HG03135 (cell line): ENCODE measurements around the gene ANKDD1A.
A peak's percentile ranks its signal among the peaks of the same experiment; 100 is the strongest.

ENCODE experiments used
- ATAC-seq: cut with Tn5 transposase; IDR thresholded peaks from one replicate; pipeline ENCODE4 v1.9.1; 2021; ENCODE audit warnings: mild to moderate bottlenecking, moderate library complexity; ENCODE audit not compliant: unreplicated experiment

The ANKDD1A gene

DNA sequence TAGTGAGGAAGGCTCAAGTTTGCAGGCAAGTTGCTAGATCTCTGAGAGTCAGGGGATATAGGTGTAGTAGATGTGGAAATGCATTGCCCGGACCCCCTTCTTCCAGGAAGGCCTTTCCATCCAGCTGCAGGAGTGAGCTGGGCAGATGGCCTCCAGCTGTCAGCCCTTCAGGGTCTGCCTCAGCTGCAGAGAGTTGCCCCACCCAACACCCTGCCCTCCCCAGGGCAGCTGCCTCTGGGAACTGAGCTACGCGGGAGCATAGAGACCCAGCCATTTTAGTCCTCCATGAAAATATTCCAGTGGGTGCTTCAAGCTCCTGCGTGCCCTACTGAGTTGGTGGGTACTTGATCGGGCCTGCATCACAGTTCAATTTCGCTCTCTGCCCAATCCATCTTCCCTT lies 48.5 kb downstream of the ANKDD1A start:
- no peak for ATAC-seq

DNA sequence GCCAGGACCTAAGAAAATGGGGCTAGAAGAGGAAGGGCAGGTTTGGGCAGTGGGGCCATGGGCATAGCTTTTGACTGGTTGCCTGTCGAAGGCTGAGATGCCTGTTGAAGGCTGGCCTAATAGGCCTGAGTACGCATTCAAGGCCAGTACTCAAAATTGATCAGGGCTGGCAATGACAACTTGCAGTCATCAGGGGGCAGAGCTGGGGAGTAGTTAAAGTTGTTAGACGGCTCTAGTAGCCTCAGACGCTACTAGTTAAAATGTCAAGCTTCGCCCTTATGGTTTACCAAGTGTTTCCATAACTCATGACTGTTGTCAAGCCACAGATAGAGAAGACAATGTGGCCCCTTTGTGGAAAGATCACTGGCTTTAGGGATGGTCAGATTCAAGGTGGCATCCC lies 49.3 kb downstream of the ANKDD1A start:
- no peak for ATAC-seq

- ATAC-seq: no peak
Measured at GRCh38 chr15:64969401-64969800, 57.7 kb downstream of the ANKDD1A start.

DNA sequence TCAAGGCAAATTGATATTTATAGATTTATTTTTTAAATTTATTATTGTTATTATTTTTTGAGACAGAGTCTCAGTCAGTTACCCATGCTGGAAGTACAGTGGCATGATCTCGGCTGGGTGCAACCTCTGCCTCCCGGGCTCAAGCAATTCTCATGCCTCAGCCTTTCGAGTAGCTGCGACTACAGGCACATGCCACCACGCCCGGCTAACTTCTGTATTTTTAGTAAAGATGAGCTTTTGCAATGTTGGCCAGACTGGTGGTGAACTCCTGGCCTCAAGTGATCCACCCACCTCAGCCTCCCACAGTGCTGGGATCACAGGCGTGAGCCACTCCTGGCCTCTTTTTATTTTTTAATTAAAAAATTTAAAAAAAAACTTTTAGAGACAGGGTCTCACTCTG lies 59.0 kb downstream of the ANKDD1A start:
- no peak for ATAC-seq

- ATAC-seq: no peak
Measured at GRCh38 chr15:64975390-64975789, 63.7 kb downstream of the ANKDD1A start.

GRCh38 chr15:64979252-64979710 lies 67.6 kb downstream of the ANKDD1A start:
- no peak for ATAC-seq

DNA sequence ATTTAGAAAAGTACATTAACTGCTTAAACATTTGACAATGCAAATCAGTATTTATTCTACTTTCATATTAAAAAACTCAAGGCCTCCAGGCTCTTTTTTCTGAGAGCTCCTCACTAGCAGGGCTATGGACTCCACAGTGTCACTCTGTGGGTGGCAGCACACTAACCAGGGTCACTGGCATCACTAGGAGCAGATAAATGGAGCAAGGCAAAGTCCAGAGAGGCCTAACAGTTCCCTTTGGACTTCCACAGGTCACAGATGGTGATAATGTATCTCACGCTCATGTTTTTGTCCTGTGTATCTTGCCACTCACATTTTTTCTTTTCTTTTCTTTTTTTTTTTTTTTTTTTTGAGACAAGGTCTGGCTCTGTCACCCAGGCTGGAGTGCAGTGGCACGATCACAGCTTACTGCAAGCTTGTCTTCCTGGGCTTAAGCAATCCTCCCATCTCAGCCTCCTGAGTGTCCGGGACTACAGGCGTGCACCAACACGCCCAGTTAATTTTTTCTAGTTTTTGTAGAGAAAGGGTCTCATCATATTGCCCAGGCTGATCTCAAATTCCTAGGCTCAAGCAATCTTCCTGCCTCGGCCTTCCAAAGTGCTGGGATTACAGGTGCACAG lies 70.2 kb downstream of the ANKDD1A start:
- no peak for ATAC-seq

DNA sequence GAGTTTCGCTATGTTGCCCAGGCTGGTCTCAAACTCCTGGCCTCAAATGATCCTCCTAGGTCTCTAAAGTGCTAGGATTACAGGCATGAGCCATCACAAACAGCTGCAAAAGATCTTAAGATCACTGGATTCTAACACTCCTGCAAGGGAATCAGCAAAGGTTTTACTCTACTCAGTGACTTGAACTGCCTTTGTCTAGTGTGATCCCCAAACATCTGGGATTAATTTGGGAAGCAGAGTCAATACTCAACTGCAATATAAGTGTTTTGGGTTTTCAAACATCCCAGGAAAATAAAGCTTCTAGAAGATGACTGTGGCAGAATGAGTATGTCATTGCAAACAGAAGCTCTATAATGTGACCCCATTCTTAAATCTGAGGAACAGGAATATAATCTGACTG lies 70.8 kb downstream of the ANKDD1A start:
- no peak for ATAC-seq

DNA sequence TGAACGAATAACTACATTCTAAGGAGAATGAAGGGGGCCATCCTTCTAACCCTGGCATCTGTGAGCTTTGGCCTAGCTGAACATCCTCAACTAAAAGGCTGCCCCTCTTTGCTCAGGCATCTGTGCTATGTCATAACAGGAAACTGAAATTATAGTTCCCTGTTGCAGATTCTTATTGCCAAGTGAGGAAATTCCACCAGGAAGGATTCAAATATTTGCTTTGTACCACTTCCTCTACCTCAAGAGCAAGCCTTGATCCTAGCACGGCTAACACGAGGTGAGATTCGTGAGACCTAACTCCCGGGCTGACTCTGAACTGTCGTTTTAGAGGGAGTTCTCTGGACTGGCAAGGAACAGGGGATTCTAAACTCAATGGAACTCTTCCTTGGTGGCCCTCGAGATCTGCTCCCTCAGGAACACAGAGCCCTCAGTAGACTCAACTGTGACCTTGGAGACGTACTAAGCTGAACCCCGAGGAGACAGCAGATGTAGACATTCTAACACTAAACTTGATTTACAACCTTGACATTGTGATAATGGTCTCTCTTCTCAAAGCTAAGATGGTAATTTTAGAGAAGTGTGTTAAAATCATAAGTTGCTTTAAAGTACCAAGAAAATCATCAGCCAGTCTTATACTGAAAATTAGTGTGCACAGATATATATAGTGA lies 73.8 kb downstream of the ANKDD1A start:
- ATAC-seq: no peak

DNA sequence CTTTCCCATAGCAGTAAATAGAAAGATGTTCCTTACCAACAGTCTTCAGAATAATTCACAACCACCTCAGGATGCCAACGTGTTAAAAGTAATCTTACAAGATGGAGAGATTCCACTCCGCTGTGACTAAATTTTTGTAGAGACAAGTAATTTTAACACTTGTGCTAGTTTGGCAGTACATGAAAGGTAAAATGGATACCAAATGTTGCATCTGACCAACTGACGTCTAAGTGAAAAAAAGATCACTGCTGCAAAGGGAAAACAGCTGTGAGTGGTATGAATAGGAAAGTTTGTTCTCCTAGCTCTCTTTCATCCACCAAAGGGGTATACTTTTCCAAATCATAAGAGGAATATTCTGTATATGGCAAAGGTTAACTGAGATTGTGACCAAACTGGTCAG lies 75.4 kb downstream of the ANKDD1A start:
- ATAC-seq: no peak

DNA sequence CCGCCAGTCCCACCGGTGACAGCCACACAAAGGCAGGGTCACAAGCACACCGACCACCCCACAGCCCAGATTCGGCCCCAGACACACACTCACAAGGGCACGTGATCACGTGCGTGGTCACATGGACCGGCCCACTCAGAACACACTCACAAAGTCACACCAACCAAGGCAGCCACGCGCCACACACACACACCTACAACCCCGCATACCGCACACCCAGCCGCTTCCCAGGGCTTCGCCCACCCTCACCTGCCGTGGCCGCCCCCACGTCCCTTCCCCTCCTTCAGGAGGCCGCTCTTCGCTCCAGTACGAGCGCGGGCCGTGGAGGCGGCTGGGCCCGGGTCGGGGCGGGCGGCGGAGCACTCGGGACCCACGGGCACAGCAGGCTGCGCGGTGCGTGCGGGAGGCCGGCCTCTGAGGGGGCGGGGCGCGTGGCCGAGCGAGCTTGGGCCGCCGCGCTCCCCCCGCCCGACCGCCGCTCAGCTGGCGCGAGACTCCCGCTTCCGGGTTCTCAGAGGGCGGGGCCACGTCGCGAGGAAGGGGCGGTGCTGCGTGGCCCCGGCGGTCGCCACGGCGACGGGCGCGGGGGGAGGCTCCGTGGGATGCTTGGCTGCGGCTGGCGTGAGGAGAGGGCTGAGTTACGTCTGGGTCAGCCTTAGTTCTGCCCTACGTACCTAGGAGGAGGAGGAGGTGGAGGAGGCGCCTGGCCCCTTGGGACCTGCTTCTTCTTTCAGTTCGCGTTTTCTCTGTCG lies 77.9 kb downstream of the ANKDD1A start, which contains the start of gene SPG21:
SPG21 (minus strand) TSS at position 499 of the 752 bp plus-strand sequence. CDS start 6,345 bp downstream, outside the sequence.
- ATAC-seq: peak; percentile 93

- ATAC-seq: no peak
Measured at GRCh38 chr15:64990168-64990470, 78.4 kb downstream of the ANKDD1A start.

DNA sequence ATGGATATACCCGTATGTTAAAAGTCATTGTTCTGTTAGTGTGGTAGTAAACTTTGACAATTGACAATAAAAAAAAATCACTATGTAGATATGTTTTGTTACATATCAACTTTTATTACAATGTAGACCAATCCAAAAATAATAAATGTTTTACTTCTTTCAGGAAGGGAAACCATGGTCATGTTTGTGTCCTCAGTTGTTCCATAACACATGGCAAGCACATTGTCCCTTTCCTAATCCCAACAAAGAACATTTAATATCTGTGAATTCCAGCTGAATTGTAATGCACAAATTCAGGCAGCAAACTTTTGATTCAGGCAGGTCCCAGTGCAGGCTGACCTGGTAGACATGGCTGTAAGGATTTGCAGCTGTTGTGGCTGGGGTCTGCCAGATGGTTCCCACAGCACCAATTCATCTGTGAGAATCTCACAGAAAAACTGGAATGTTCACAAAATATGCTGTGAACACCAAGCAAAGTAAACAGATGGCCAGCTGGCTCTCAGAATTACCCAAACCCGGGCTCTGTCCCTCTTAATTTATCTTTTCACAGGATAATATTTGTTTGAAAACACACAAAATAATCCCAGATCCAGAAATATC lies 79.9 kb downstream of the ANKDD1A start:
- no peak for ATAC-seq

GRCh38 chr15:64993290-64993689 lies 81.6 kb downstream of the ANKDD1A start:
- ATAC-seq: no peak

GRCh38 chr15:64997066-64997465 lies 85.4 kb downstream of the ANKDD1A start:
- no peak for ATAC-seq

DNA sequence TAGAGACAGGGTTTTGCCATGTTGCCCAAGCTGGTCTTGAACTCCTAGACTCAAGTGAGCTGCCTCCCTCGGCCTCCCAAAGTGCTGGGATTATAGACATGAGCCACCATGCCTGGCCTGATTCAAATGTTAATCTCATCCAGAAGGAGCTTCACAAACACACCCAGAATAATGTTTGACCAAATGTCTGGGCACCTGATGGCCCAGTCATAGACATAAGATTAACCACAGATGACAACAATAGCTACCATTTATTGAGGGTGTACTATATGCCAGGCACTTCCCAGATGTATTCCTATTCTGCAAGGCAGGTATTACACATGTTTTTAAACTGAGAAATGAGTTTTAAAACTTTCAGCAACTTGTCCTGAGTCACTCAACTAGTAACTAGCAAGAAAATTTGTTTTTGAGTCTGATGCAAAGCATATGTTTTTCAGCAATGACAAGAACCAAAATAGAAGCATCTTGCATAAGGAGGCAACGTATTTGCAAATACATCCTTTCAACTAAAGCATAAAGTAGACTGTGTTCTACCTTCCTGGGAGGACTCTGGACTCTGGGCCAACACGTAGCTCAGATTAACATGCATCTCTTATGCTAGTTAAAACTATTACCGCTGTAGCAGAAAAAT lies 86.2 kb downstream of the ANKDD1A start:
- no peak for ATAC-seq

DNA sequence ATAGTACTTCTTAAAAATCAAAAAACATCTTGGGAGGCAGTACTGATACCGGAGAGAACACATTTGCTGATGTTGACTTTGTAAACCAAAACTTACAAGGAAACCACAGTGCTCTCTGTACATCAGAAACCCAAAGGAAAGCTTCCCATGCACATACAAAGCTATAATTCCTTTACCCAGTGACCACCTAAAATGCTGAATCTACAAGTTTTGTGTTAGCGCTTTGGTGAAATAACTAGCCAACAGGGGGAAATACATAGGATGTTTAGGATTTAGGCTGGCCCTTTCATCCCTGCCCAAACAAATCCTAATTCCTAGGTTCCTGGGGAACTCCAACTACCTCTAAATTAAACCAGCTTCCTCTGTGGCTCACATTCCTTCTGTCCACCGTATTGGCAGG lies 93.3 kb downstream of the ANKDD1A start:
- no peak for ATAC-seq

- no peak for ATAC-seq
Measured at GRCh38 chr15:65006876-65007275, 95.2 kb downstream of the ANKDD1A start.
